ENCODE results near the gene GIPC3.

Gene GIPC3

GRCh38 chr19:3633559-3633988 is 48.3 kb downstream of the GIPC3 start:
- no peak overlapping the region for H3K4me3 ChIP-seq (ENCODE audit: low read length)
- no peak for TF ChIP-seq ZNF274 (IDR thresholded peaks at IDR 0.05; ENCODE audit: low read depth, low read length)

GRCh38 chr19:3634496-3635045 is 49.3 kb downstream of the GIPC3 start:
- no peak for TF ChIP-seq ZNF274 (IDR thresholded peaks at IDR 0.05; ENCODE audit: low read depth, low read length)
- H3K4me3 ChIP-seq (ENCODE audit: low read length): no peak overlapping the region

- H3K4me3 ChIP-seq (ENCODE audit: low read length): no peak overlapping the region
- no peak for TF ChIP-seq ZNF274 (IDR thresholded peaks at IDR 0.05; ENCODE audit: low read depth, low read length)
These were observed 51.2 kb downstream of the GIPC3 start for GRCh38 chr19:3636506-3636905.

- H3K4me3 ChIP-seq (ENCODE audit: low read length): no peak overlapping the region
- no peak for TF ChIP-seq ZNF274 (IDR thresholded peaks at IDR 0.05; ENCODE audit: low read depth, low read length)
These were observed 51.7 kb downstream of the GIPC3 start for GRCh38 chr19:3636962-3637361.

GRCh38 chr19:3637621-3638020 is 52.3 kb downstream of the GIPC3 start:
- TF ChIP-seq ZNF274 (IDR thresholded peaks at IDR 0.05; ENCODE audit: low read depth, low read length): no peak
- no peak overlapping the region for H3K4me3 ChIP-seq (ENCODE audit: low read length)

- H3K4me3 ChIP-seq (ENCODE audit: low read length): no peak overlapping the region
- no peak for TF ChIP-seq ZNF274 (IDR thresholded peaks at IDR 0.05; ENCODE audit: low read depth, low read length)
These were observed 53.2 kb downstream of the GIPC3 start for GRCh38 chr19:3638208-3639193.

GRCh38 chr19:3639479-3639878 is 54.2 kb downstream of the GIPC3 start:
- no peak for TF ChIP-seq ZNF274 (IDR thresholded peaks at IDR 0.05; ENCODE audit: low read depth, low read length)
- no peak overlapping the region for H3K4me3 ChIP-seq (ENCODE audit: low read length)

GRCh38 chr19:3641515-3642269 is 56.4 kb downstream of the GIPC3 start:
- no peak for TF ChIP-seq ZNF274 (IDR thresholded peaks at IDR 0.05; ENCODE audit: low read depth, low read length)
- no peak overlapping the region for H3K4me3 ChIP-seq (ENCODE audit: low read length)

- H3K4me3 ChIP-seq (ENCODE audit: low read length): no peak overlapping the region
- TF ChIP-seq ZNF274 (IDR thresholded peaks at IDR 0.05; ENCODE audit: low read depth, low read length): no peak
These were observed 57.0 kb downstream of the GIPC3 start for GRCh38 chr19:3642296-3642695.
